Kidney (tissue), 14 donors: Measurements from ENCODE around the gene POU2F2. TPM values are rescaled to one million over a fixed set of nuclear protein-coding genes. Genes with fewer than 3 reads are reported as not detected.

Source experiments
- DNase-seq, 5 donors: peaks; one replicate each; pipeline ENCODE4 v3.0.0-alpha.2; 2013 to 2020
- FAIRE-seq: peaks from 2 replicates; lab custom pipeline; 2012; peaks lifted over from hg19 to GRCh38; lab: Jason Lieb, UNC
- H3K27ac ChIP-seq, 2 donors: one replicate each; pipeline ENCODE4 v1.7.0; 2013; ENCODE audit warnings: low read depth in 2 of 2, low read length in 2 of 2, inconsistent platforms in 1 of 2
- H3K27me3 ChIP-seq: one replicate; pipeline ENCODE4 v1.7.1; 2013; ENCODE audit warnings: low read length, inconsistent platforms; ENCODE audit not compliant: control insufficient read depth, insufficient read depth
- H3K36me3 ChIP-seq, 3 donors: one replicate each; pipeline versions ENCODE4 v1.7.0 to v1.7.1; 2013; ENCODE audit warnings: low read length in 3 of 3, control low read depth in 1 of 3, inconsistent platforms in 1 of 3; ENCODE audit not compliant: insufficient read depth in 3 of 3, control insufficient read depth in 2 of 3
- H3K4me1 ChIP-seq, 3 donors: one replicate each; pipeline versions ENCODE4 v1.7.0 to v1.7.1; 2013; ENCODE audit warnings: low read length in 3 of 3, inconsistent platforms in 1 of 3, low read depth in 1 of 3; ENCODE audit not compliant: control insufficient read depth in 2 of 3, insufficient read depth in 2 of 3
- H3K4me3 ChIP-seq, 3 donors: one replicate each; pipeline versions ENCODE4 v1.7.0 to v1.8.1; 2013; ENCODE audit warnings: low read length in 3 of 3, control low read depth in 1 of 3, inconsistent platforms in 1 of 3
- H3K9ac ChIP-seq, 3 donors: one replicate each; pipeline versions ENCODE4 v1.7.0 to v1.7.1; 2013; ENCODE audit warnings: low read length in 3 of 3, control low read depth in 1 of 3, inconsistent platforms in 1 of 3
- H3K9me3 ChIP-seq, 3 donors: one replicate each; pipeline versions ENCODE4 v1.7.0 to v1.7.1; 2013; ENCODE audit warnings: low read length in 3 of 3, control low read depth in 1 of 3, inconsistent platforms in 1 of 3; ENCODE audit not compliant: control insufficient read depth in 2 of 3, insufficient read depth in 1 of 3
- CTCF ChIP-seq: IDR thresholded peaks from 3 replicates; pipeline ENCODE4 v1.5.1; 2012; ENCODE audit warnings: mild to moderate bottlenecking, moderate library complexity, borderline replicate concordance; ENCODE audit not compliant: insufficient read depth; ENCODE audit errors: extremely low read depth
- intact Hi-C: fragments of 100-400 bp; cut with DNase I; formaldehyde crosslinking; loops from one replicate; pipeline ENCODE4 v1.11.1; 2022
- polyA plus RNA-seq: library from polyadenylated mRNA; stranded (reverse); fragments of 350-450 nt; fragmentation: Illumina TruSeq; extraction: RNeasy Lipid Tissue Mini Kit (QIAGEN cat#74804); gene quantifications from one replicate; pipeline ENCODE4 v1.2.3, GENCODE V29; 2014; ENCODE audit warnings: low read depth, low replicate concordance; ENCODE audit not compliant: insufficient read depth
- total RNA-seq: library from RNA; stranded (reverse); fragmentation: NEBNext Ultra II Directional; extraction: Animal tissue kit (Norgen Biotek cat#: 25700); gene quantifications from one replicate; pipeline ENCODE4 v1.2.1, GENCODE V29; 2021
- donor health status: control.
- donor health status: control.
- donor health status: control.
- donor health status: control.
- donor health status: control.
- donor health status: DM: yes; HTN: yes; CAD: no.
- donor health status: Normal renal cell carcinoma (clear cell type).

Gene POU2F2
- total and polyA plus RNA-seq, 2 donors from 2014 or later: 1.3 to 9.8 TPM

- intact Hi-C loops: no loop called here
- no peak overlapping the region for H3K4me3 ChIP-seq
- no peak overlapping the region for H3K9ac ChIP-seq
- no peak overlapping the region for H3K27ac ChIP-seq
- H3K4me1 ChIP-seq: no peaks in the 10 kb centered on the region
- no peak for FAIRE-seq
- H3K27me3 ChIP-seq: no peaks in the 10 kb centered on the region
- H3K9me3 ChIP-seq: no peaks in the 10 kb centered on the region
- no peak for DNase-seq
- no peaks in the 10 kb centered on the region for H3K36me3 ChIP-seq
- no peak for TF ChIP-seq CTCF
Measured at GRCh38 chr19:42168206-42168605, 36.0 kb upstream of the POU2F2 start.

GRCh38 chr19:42166316-42166715 lies 34.1 kb upstream of the POU2F2 start:
- intact Hi-C loops: no loop called here
- TF ChIP-seq CTCF: no peak
- DNase-seq (no peak), FAIRE-seq (no peak)
- Histone ChIP-seq H3K36me3 (no peaks in the 10 kb centered on the region), H3K27ac (no peak overlapping the region), H3K9ac (no peak overlapping the region), H3K4me3 (no peak overlapping the region), H3K4me1 (no peaks in the 10 kb centered on the region), H3K9me3 (no peaks in the 10 kb centered on the region), H3K27me3 (no peaks in the 10 kb centered on the region)

- intact Hi-C loops: no loop called here
Measured at GRCh38 chr19:42165146-42165545, 32.9 kb upstream of the POU2F2 start.

More at GRCh38 chr19:42165146-42165545, 32.9 kb upstream of the POU2F2 start:
- no peak for TF ChIP-seq CTCF
- Histone ChIP-seq H3K9me3 (no peaks in the 10 kb centered on the region), H3K4me1 (no peaks in the 10 kb centered on the region), H3K9ac (no peak overlapping the region), H3K36me3 (no peaks in the 10 kb centered on the region), H3K27ac (no peak overlapping the region), H3K4me3 (no peak overlapping the region), H3K27me3 (no peaks in the 10 kb centered on the region)
- DNase-seq (no peak), FAIRE-seq (no peak)
